Measurements from ENCODE around the gene USP38.

GRCh38 chr4:143184217-143184502 is 557 bp upstream of the USP38 start:
- no peak for TF ChIP-seq CTCF (IDR thresholded peaks at IDR 0.05)
- TF ChIP-seq POLR2A (IDR thresholded peaks at IDR 0.05): no peak
